OCI-LY3 (cell line): Measurements from ENCODE around the gene OR9Q1.

Experiments
- CTCF ChIP-seq: fragments of 200-600, 300-600 bp; sonication (generic); IDR thresholded peaks from 2 replicates; pipeline ENCODE4 v1.5.1; 2014; ENCODE audit warnings: antibody characterized with exemption, low read length, low read depth
- EZH2phosphoT487 ChIP-seq: fragments of 200-600 bp; shearing (Covaris generic); IDR thresholded peaks from 2 replicates; pipeline ENCODE4 v1.6.1; 2018; ENCODE audit warnings: antibody characterized with exemption, mixed run types, low read depth

- no peak for TF ChIP-seq CTCF
- no peak for TF ChIP-seq EZH2phosphoT487
Measured at GRCh38 chr11:58047818-58048217, 24.1 kb downstream of the OR9Q1 start.
